Neural progenitor cell (in vitro differentiated cells): ENCODE results near the gene ADAMTS18. TPM values are rescaled to one million over a fixed set of nuclear protein-coding genes. Genes with fewer than 3 reads are reported as not detected.

Experiments
- DNase-seq: peaks from one replicate; pipeline ENCODE4 v3.0.0-alpha.2; 2016; ENCODE audit warnings: low spot score
- H2AFZ ChIP-seq: fragments of 200-600 bp; sonication (generic); replicated peaks from 2 replicates; pipeline ENCODE4 v1.6.1; 2016; ENCODE audit warnings: antibody characterized with exemption
- H3F3A ChIP-seq: fragments of 200-600 bp; sonication (generic); 2 replicates; pipeline ENCODE4 v1.6.1; 2016; ENCODE audit warnings: antibody characterized with exemption, low read depth
- H3K27ac ChIP-seq: fragments of 200-600 bp; sonication (generic); 2 replicates; pipeline ENCODE4 v1.5.1; 2016; ENCODE audit warnings: mild to moderate bottlenecking
- H3K27me3 ChIP-seq: fragments of 200-600 bp; sonication (generic); 2 replicates; pipeline ENCODE4 v1.6.1; 2016; ENCODE audit warnings: mild to moderate bottlenecking, moderate library complexity
- H3K36me3 ChIP-seq: fragments of 200-600 bp; sonication (generic); 2 replicates; pipeline ENCODE4 v1.5.1; 2016
- H3K4me1 ChIP-seq: fragments of 200-600 bp; sonication (generic); 2 replicates; pipeline ENCODE4 v1.6.1; 2016; ENCODE audit warnings: mixed run types
- H3K4me2 ChIP-seq: fragments of 200-600 bp; sonication (generic); 2 replicates; pipeline ENCODE4 v1.6.1; 2016
- H3K4me3 ChIP-seq: fragments of 200-600 bp; sonication (generic); 2 replicates; pipeline ENCODE4 v1.5.1; 2016
- H3K79me2 ChIP-seq: fragments of 200-600 bp; sonication (generic); 2 replicates; pipeline ENCODE4 v1.6.1; 2016; ENCODE audit warnings: low read depth
- H3K9ac ChIP-seq: fragments of 200-600 bp; sonication (generic); 2 replicates; pipeline ENCODE4 v1.6.1; 2016
- H3K9me3 ChIP-seq: fragments of 200-600 bp; sonication (generic); 2 replicates; pipeline ENCODE4 v1.5.1; 2016; ENCODE audit warnings: low read depth
- H4K20me1 ChIP-seq: fragments of 200-600 bp; sonication (generic); 2 replicates; pipeline ENCODE4 v1.6.1; 2016; ENCODE audit warnings: low read depth
- H3K27ac Mint-ChIP-seq: 3 replicates; pipeline ENCODE4 v1.8.0; 2021; ENCODE audit warnings: mixed read lengths
- H3K27me3 Mint-ChIP-seq: 2 replicates; pipeline ENCODE4 v1.8.0; 2022; ENCODE audit warnings: low read depth, mild to moderate bottlenecking, inconsistent platforms, moderate library complexity, mixed read lengths; ENCODE audit not compliant: insufficient read depth
- H3K36me3 Mint-ChIP-seq: 3 replicates; pipeline ENCODE4 v1.8.0; 2021; ENCODE audit warnings: mixed read lengths
- H3K4me1 Mint-ChIP-seq: 3 replicates; pipeline ENCODE4 v1.8.0; 2021; ENCODE audit warnings: mixed read lengths
- H3K4me3 Mint-ChIP-seq: 3 replicates; pipeline ENCODE4 v1.8.0; 2021; ENCODE audit warnings: mild to moderate bottlenecking, moderate library complexity, mixed read lengths
- H3K9me3 Mint-ChIP-seq: 3 replicates; pipeline ENCODE4 v1.8.0; 2020; ENCODE audit warnings: mixed read lengths
- EZH2 ChIP-seq: fragments of 200-600 bp; sonication (generic); IDR thresholded peaks from 2 replicates; pipeline ENCODE4 v1.6.1; 2017; ENCODE audit warnings: antibody characterized with exemption, mild to moderate bottlenecking, moderate library complexity
- EZH2phosphoT487 ChIP-seq: fragments of 200-600 bp; sonication (generic); IDR thresholded peaks from 2 replicates; pipeline ENCODE4 v1.6.1; 2017; ENCODE audit warnings: antibody characterized with exemption
- total RNA-seq: library from RNA; depleted of rRNA; stranded (reverse); fragments of >200 nt; gene quantifications from 2 replicates; pipeline ENCODE4 v1.2.3, GENCODE V29; 2015; ENCODE audit warnings: low replicate concordance
- TF ChIP-seq, protein P1 (sequence below): fragments of 200-600 bp; sonication (generic); IDR thresholded peaks from 2 replicates; pipeline ENCODE4 v1.5.1; 2017; ENCODE audit warnings: antibody characterized with exemption, mild to moderate bottlenecking

The ADAMTS18 gene
- total RNA-seq, 1 donor from 2014 or later: 1.9 TPM

GRCh38 chr16:77374384-77374783 lies 60.5 kb downstream of the ADAMTS18 start:
- Mint-ChIP-seq H3K4me1 (peaks cover 2% of the 10 kb centered on the region), H3K9me3 (no peaks in the 10 kb centered on the region), H3K4me3 (no peak overlapping the region), H3K27me3 (peaks cover 2% of the 10 kb centered on the region), H3K36me3 (peaks cover 3% of the 10 kb centered on the region), H3K27ac (no peak overlapping the region)
- Histone ChIP-seq H3F3A (no peaks in the 10 kb centered on the region), H3K79me2 (no peaks in the 10 kb centered on the region), H3K4me1 (peaks cover 12% of the 10 kb centered on the region), H3K9ac (no peak overlapping the region), H3K36me3 (no peaks in the 10 kb centered on the region), H2AFZ (no peak overlapping the region), H3K4me3 (no peak overlapping the region), H3K4me2 (no peak overlapping the region), H3K9me3 (no peaks in the 10 kb centered on the region), H3K27ac (no peak overlapping the region), H3K27me3 (no peaks in the 10 kb centered on the region), H4K20me1 (no peaks in the 10 kb centered on the region)
- no peak for DNase-seq
- TF ChIP-seq EZH2phosphoT487 (no peak), EZH2 (no peak)
- TF ChIP-seq, protein P1, sequence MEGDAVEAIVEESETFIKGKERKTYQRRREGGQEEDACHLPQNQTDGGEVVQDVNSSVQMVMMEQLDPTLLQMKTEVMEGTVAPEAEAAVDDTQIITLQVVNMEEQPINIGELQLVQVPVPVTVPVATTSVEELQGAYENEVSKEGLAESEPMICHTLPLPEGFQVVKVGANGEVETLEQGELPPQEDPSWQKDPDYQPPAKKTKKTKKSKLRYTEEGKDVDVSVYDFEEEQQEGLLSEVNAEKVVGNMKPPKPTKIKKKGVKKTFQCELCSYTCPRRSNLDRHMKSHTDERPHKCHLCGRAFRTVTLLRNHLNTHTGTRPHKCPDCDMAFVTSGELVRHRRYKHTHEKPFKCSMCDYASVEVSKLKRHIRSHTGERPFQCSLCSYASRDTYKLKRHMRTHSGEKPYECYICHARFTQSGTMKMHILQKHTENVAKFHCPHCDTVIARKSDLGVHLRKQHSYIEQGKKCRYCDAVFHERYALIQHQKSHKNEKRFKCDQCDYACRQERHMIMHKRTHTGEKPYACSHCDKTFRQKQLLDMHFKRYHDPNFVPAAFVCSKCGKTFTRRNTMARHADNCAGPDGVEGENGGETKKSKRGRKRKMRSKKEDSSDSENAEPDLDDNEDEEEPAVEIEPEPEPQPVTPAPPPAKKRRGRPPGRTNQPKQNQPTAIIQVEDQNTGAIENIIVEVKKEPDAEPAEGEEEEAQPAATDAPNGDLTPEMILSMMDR: no peak

DNA sequence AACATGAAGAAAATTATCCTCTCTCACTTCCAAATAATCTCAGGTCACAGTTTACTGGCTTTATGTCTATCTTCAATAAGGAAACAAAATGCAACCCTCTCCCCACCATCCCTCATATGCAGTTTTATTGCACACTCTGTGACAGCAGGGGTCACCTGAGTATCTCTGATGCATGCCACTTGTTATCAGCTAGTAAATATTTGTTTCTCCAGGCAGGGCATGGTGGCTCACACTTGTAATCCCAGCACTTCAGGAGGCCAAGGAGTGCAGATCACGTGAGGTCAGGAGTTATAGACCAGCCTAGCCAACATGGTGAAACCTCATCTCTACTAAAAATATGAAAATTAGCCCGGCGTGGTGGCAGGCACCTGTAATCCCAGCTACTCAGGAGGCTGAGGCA lies 61.1 kb downstream of the ADAMTS18 start:
- Mint-ChIP-seq H3K27ac (peak overlapping the region; percentile 22), H3K36me3 (peaks cover 3% of the 10 kb centered on the region)
- H3K36me3 ChIP-seq: no peaks in the 10 kb centered on the region

GRCh38 chr16:77364770-77365169 lies 70.1 kb downstream of the ADAMTS18 start:
- H3F3A ChIP-seq: no peaks in the 10 kb centered on the region
- H3K4me3 ChIP-seq: no peak overlapping the region
- DNase-seq: no peak
- Mint-ChIP-seq H3K36me3 (peaks cover 4% of the 10 kb centered on the region), H3K4me3 (no peak overlapping the region), H3K4me1 (no peaks in the 10 kb centered on the region), H3K9me3 (no peaks in the 10 kb centered on the region), H3K27ac (no peak overlapping the region), H3K27me3 (no peaks in the 10 kb centered on the region)
- no peaks in the 10 kb centered on the region for H3K36me3 ChIP-seq
- H3K9me3 ChIP-seq: no peaks in the 10 kb centered on the region
- no peaks in the 10 kb centered on the region for H3K79me2 ChIP-seq
- H4K20me1 ChIP-seq: no peaks in the 10 kb centered on the region
- no peak overlapping the region for H3K27ac ChIP-seq
- H3K9ac ChIP-seq: no peak overlapping the region
- H2AFZ ChIP-seq: no peak overlapping the region
- H3K4me2 ChIP-seq: no peak overlapping the region
- H3K4me1 ChIP-seq: no peaks in the 10 kb centered on the region
- TF ChIP-seq, protein P1: no peak
- no peak for TF ChIP-seq EZH2phosphoT487
- TF ChIP-seq EZH2: no peak
- H3K27me3 ChIP-seq: no peaks in the 10 kb centered on the region

More for the DNA sequence above, 61.1 kb downstream of the ADAMTS18 start:
- Histone ChIP-seq H4K20me1 (no peaks in the 10 kb centered on the region), H3K79me2 (no peaks in the 10 kb centered on the region), H3F3A (no peaks in the 10 kb centered on the region), H3K4me2 (no peak overlapping the region), H3K27me3 (no peaks in the 10 kb centered on the region), H3K27ac (no peak overlapping the region), H3K9me3 (no peaks in the 10 kb centered on the region), H2AFZ (no peak overlapping the region), H3K4me3 (no peak overlapping the region), H3K9ac (no peak overlapping the region), H3K4me1 (peaks cover 12% of the 10 kb centered on the region)
- Mint-ChIP-seq H3K27me3 (peaks cover 2% of the 10 kb centered on the region), H3K9me3 (no peaks in the 10 kb centered on the region), H3K4me3 (no peak overlapping the region), H3K4me1 (peaks cover 2% of the 10 kb centered on the region)
- TF ChIP-seq, protein P1: no peak
- no peak for DNase-seq
